Pons (tissue), 1 donor: ENCODE measurements around the gene FCHO1.
"Not testable (repeated sequence)": the region's sequence is repeated elsewhere in the genome, so short reads cannot be mapped to it uniquely, and the experiment has no call there.

Source experiments
- DNase-seq: peaks from one replicate; pipeline ENCODE4 v3.0.0-alpha.2; 2016; ENCODE audit warnings: low spot score

FCHO1 gene

GRCh38 chr19:17765069-17765618 is 13.9 kb downstream of the FCHO1 start:
- peak; percentile 62 for DNase-seq

GRCh38 chr19:17766543-17767131 is 15.4 kb downstream of the FCHO1 start:
- DNase-seq = peak; percentile 81

GRCh38 chr19:17767559-17767958 is 16.3 kb downstream of the FCHO1 start:
- peak; percentile 50 for DNase-seq

GRCh38 chr19:17770613-17771012 is 19.3 kb downstream of the FCHO1 start:
- DNase-seq = no peak

GRCh38 chr19:17772172-17772571 is 20.9 kb downstream of the FCHO1 start:
- no peak for DNase-seq

GRCh38 chr19:17775245-17775927 is 24.1 kb downstream of the FCHO1 start:
- no peak for DNase-seq

GRCh38 chr19:17775991-17776803 is 24.9 kb downstream of the FCHO1 start:
- DNase-seq = no peak

- DNase-seq = not testable (repeated sequence)
Observed at GRCh38 chr19:17777840-17778239, 26.6 kb downstream of the FCHO1 start.

GRCh38 chr19:17778251-17778967 is 27.1 kb downstream of the FCHO1 start:
- DNase-seq = no peak

- DNase-seq = peak; percentile 68
Observed at GRCh38 chr19:17778968-17779929, 28.0 kb downstream of the FCHO1 start.

GRCh38 chr19:17780781-17781180 is 29.5 kb downstream of the FCHO1 start:
- no peak for DNase-seq

- not testable (repeated sequence) for DNase-seq
Observed at GRCh38 chr19:17783721-17784120, 32.4 kb downstream of the FCHO1 start.

- DNase-seq = peak; percentile 61
Observed at GRCh38 chr19:17784201-17785008, 33.1 kb downstream of the FCHO1 start.

- no peak for DNase-seq
Observed at GRCh38 chr19:17787274-17787913, 36.1 kb downstream of the FCHO1 start.

GRCh38 chr19:17788632-17789031 is 37.4 kb downstream of the FCHO1 start:
- no peak for DNase-seq

- DNase-seq = no peak
Observed at GRCh38 chr19:17790059-17790780, 38.9 kb downstream of the FCHO1 start.

- DNase-seq = no peak
Observed at GRCh38 chr19:17794412-17794730, 43.1 kb downstream of the FCHO1 start.

- no peak for DNase-seq
Observed at GRCh38 chr19:17794731-17795494, 43.6 kb downstream of the FCHO1 start, which contains the start of gene B3GNT3. Gene B3GNT3 (plus strand): TSS chr19:17795138. CDS start chr19:17807808, 12,670 bp downstream.
